ENCODE data around the gene NRXN3. TPM values are rescaled to one million over a fixed set of nuclear protein-coding genes. Genes with fewer than 3 reads are reported as not detected.

The NRXN3 gene
- total RNA-seq, 1 donor from 2014 or later, result 35.6 TPM

DNA sequence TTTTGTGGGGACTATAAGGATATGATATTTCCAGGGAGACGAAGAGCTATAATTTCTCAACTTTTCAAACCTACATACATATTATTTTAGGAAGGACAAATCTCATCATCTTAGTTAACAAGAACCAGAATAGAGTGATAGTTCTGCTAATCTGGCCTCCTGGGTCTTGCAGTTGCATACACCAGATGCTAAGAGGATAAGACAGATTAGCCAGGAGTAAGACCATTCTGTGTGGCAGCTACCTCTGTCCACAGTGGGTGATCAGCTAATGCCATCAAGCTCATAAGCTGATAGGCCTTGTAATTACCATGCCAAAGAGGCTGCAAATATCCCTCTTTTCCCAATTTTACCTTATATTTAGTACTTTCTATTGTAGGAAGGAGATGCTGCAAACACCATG, 776.8 kb downstream of the NRXN3 start:
- DNase-seq, result no peak

DNA sequence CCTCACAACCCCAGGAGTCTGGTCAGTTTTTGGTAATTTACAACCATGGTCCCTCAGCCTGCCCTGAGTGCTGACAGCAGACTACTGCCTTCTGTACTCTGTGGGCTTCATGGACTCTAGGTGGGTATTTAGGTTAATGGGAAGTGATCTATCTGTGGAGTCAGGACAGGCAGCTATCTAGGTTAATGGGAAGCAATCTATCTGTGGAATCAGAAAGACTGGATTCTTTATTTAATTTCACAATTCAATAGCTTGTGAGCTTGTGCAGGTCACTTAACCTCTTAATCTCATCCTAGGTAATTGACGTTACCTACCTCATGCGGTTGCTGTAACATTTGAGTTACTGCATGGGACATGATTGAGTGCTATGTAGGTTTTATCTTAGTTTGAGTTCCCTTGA, 777.5 kb downstream of the NRXN3 start:
- no peak for DNase-seq

DNA sequence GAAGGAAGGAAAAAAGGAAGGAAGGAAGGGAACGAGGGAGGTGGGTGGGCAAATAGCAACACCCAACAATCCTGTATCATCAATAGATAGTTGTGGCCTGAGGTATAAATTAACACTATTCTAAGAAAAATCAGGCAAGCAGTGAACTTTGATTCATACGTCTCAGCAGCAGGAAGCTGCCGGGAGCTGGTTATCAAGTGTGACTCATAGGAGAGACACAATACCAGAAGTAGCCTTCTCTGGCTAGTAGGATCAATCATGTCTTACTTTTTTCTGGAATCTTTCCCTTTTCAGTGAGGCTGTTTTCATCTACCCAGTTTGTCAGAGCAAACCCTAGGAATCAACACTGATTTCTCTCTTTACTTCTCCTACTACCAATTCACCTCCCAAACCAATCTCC, 780.5 kb downstream of the NRXN3 start:
- DNase-seq, result no peak

DNA sequence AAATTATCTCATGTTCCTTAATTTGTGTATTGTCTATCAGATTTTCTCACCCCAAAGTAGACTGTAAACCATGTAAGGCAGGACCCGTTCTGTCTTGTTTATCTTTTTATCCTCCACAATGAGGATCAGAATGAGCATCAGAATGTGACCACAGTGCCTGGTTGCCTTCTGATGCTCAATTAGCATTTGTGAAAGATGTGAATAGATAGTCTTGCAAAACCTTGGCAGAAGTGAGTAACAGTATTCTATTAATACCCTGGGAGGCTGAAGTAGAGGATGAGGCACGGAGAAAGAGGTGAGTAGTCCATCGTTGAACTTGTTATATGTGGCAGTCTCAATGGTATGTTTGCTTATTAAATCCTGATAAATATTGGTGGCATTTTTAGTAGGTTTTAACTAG, 781.4 kb downstream of the NRXN3 start:
- DNase-seq, result no peak

DNA sequence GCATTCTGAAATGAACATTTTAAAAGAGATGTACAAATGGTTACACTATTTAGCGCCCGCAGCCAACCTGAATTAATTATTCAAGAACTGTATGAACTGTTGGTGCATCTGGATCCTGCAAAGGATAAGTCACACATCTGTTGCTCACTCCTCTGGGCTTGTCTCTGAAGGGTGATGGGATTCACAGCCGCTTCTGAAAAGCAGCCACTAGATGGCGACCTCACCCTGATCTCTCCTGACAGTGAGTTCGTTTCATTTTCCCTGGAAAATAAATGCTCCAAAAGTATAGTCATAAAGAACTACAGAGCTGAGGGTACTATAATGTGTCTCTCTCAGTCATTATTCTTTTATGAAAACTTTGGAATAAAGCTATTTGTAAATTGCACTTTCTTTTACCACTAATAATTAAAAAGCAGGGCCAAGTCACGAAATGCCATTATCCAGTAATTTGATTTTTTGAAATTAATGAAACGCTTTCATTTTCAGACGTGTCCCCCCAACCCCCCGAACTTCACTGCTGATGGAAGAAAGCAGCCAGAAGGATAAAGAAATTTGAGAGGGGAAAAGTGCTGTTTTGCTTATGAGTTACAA, 789.6 kb downstream of the NRXN3 start:
- peak; percentile 53 for DNase-seq

DNA sequence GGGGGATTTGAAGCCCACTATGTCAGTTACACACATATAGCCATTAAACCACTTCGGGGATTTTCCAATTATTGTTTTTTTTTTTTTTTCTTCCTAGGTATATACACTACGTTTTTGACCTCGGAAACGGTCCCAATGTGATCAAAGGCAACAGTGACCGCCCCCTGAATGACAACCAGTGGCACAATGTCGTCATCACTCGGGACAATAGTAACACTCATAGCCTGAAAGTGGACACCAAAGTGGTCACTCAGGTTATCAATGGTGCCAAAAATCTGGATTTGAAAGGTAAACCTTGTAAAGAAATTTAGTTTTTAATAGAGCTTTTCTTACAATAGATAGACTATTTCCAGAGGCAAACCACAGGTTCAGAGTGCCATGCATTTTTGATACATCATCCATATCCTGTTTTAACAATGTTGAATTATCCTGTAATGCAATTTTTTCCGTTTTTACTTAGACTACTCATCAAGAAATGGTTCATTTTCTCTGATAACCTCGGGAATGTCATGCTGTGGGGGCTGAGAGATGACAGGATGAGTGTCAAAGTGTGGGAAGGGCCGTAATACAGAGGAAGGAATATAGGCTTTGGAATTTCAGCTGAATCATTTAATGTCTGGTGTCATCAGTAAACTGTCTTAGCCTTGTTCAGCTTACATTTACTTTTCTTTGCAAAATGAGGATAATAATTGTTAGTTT, 797.1 kb downstream of the NRXN3 start:
- no peak for DNase-seq

DNA sequence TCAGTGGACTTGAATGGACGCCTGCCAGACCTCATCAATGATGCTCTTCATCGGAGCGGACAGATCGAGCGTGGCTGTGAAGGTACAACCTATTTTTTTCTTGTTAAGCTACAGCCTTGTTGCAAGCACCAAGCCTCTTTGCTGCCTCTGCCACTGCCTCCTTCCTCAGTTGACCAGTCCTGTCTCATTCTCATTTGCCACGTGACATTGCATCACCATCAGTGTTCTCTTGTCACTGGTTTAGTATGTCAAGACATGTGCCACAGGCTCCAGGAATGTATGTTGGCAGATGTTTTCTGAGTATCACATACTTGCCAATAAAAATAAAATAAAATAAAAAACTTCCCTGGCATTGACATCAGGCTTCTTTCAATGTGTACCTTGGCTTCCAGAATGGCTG, 798.1 kb downstream of the NRXN3 start:
- no peak for DNase-seq

DNA sequence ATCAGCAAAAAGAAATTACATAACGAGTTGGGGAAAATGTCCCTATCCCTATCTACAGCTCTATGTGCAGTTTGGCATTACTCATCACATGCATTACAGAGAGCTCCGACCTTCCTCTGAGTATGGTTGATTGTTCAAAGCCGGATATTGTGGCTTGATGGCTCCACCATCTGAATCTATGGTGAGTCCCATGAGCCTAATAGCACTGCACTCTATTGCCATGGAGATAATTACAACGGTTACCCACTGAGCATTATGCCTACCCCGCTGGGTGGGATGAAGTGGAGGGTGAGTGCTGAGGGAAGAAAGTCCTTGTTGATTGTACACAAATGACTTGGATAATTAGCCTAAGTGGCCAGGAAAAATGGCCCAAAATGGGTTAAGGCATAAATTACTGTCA, 800.5 kb downstream of the NRXN3 start:
- no peak for DNase-seq

DNA sequence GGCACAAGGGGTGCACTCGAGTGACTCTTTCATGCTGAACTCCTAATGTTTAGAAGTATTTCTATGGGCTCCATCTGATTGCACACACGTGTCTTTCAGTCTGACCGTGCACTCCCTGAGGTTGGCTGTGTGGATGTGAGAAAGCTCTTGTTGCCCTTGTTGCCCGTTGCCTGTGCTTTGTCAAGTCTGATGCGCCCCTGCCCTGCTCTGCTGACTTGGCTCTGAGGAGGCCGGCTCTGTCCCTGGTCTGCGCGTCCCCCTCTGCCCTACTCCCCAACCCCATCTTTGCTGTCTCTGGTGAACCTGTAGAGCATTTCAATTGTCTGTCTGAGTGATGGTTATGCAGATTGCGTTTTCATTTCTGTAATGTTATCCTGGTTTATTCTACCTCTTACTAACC, 802.3 kb downstream of the NRXN3 start:
- no peak for DNase-seq

DNA sequence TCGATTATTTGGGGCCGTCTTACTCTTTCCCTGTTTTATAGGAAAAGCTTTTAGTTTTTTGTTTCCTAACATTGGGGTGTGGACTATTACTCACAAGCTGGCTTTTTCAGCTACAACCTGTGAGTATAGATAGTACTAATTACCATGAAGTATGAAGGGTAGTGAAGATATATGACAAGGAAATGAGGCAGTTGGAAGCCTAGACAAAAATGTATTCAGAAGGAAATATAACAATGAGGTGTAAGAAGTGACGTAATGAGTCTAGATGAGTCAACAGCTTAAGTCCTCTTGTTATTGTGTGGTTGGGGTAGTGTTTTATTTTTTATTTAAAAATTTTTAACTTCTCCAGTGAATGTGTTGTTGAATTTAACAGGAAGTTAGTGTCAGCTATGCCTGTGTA, 804.5 kb downstream of the NRXN3 start:
- no peak for DNase-seq

DNA sequence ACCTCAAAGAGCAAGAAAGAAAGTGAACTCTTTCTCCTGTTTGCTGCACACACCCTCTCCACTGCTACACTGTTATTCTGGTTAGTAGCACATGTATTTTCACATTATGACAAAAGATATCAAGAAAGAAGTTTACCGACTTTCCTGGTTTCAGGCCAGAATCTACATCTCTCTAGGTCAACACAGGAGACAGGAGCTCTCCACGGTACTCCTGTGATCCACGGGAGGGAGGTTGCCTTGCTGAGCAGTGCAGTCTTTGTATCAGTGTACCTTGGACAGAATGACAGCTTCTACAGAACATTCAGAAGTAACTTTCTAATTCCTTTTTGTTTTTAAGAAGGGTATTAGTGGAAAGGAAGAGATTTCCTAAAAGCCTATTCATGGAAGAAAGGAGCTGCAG, 805.6 kb downstream of the NRXN3 start:
- DNase-seq, result no peak

DNA sequence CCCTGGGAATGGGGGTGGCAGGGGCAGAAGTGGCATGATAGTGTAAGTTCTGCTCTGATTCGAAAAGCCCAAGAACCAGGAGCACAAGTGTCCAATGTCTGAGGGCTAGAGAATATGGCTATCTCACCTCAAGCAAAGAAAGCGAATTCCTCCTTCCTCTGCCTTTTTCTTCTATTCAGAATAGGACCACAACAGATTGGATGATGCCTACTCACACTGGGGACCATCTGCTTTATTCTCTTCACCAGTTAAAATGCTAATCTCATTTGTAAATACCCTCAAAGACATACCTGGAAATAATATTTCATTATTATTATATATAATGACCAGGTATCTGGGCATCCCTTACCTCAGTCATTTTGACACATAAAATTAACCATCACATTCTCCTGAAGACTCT, 808.7 kb downstream of the NRXN3 start:
- no peak for DNase-seq

DNA sequence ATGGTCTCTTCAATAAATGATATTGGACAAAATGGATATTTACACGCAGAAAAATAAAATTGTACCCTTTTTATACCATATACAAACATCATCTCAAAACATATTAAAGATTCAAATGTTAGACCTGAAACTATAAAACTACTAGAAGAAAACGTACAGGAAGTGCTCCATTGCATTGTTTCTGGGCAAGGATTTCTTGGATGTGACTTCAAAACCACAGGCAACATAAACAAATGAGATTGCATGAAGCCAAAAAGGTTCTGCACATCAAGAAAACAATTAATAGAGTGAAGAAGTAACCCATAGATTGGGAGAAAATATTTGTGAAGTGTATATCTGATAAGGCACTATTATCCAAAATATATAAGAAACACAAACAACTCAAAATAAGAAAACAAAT, 812.4 kb downstream of the NRXN3 start:
- no peak for DNase-seq

DNA sequence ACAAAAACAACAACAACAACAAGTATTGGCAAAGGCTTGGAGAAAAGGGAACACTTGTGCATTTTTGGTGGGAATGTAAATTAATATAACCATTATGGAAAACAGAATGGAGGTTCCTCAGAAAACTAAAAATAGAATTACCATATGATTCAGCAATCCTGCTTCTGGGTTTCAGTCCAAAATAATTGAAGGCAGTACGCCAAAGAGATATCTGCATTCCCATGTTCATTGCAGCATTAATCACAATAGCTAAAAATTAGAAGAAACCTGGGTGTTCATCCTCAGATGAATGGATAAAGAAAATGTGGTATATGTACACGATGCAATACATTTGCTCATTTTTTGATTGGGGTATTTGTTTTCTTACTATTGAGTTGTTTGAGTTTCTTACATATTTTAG, 813.0 kb downstream of the NRXN3 start:
- DNase-seq, result no peak

DNA sequence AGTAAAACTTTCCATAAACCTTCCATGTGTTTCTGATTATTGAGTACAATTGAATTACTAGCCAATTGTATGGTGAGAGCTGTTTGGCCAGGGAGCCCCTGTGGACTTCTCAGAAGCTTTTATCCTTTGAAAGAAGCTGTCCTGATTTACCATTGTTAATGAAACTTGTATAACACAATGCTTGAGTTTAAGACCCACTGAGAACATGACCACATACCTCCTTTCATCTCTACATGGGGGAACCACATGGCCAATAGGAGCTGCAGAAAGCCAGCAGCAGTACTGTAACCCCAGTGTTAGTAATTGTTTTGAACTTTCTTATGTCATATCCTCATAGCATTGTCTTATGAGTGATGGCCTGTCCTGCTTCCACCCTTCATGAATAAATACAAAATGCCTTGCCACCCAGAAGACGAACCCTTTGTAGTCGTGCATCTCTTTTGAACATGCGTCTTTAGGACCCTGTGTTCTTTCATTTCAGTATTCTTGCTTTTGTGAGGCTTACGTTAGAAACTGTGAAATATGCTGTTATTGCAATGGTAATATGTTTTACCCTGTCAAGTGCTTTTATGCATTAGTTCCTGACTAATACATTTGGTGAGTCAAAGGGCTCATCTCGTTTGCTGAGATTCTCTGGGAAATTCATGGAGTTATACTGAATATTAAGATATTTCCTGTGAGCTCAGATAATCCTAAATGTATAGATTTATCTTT, 815.7 kb downstream of the NRXN3 start:
- no peak for DNase-seq

DNA sequence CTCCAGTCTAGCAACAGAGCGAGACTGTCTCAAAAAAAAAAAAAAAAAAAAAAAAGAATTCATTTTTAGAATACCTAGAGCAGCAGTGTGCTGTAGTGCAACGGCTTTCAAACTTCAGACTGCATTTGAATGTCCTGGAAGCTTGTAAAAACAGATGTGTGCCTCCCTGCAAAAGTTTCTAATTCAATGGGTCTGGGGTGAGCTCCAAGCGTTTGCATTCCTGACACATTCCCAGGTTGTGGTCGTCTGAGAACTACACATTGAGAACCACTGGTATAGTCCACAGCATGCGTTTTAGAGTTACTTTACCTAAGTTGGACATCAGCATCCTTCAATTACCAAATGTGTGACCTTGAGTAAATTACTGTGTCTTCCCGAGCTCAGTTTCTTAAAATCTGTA, 816.8 kb downstream of the NRXN3 start:
- DNase-seq, result no peak

DNA sequence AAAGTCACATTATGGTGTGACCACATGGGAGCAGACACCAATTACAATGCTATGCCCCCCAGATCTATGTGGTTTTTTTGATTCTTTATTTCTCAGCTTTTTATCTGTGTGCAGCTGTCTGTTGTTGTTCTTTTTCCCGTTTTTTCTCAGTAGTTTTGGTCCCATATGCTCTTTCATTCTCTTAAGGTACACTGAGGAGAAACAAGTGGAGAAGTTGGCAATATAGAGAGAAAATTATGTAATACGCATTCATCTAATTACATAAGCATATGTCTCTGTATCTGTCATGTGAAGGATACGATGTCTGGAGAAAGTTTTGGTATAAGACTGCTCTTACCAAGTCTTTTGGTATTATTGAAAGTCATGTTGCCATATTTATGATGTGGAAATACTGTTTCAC, 819.0 kb downstream of the NRXN3 start:
- DNase-seq, result no peak

DNA sequence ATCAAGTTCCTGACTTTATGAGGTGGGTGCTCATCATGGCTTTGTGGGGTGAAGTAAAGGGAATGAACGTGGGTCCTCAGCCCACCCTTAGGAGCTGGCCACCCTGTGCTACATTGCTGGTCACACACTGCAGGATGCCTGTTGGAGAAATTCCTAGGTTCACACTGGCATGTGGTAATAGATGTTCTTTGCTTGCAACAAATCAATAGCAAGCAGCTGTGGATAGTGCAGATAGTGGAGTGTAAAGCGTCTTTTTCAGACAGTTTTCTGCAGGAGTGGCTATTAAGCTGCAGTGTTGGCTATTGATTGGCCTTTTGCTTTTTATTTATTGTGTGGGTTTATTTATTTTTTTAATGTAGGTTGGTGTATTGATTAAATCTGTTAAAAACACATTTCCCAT, 822.7 kb downstream of the NRXN3 start:
- DNase-seq, result no peak

DNA sequence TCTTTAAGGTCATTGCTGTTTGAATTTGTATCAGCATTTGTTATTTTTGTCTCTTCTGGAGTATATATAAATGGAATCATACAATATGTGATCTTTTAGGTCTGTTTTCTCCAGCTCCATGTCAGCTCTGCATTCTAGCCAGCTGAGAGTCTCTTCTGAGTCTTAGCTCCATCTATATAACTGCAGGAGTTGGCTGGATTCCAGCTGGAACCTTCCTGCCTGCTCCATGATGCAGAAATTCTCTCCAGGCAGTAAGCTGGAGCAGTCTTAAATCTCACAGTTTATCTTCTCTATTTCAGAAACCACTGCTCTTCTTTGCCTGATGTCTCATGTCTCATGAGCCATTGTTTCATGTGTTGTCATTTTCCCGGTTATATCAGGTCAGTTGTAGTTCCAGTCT, 827.6 kb downstream of the NRXN3 start:
- DNase-seq, result peak; percentile 5

DNA sequence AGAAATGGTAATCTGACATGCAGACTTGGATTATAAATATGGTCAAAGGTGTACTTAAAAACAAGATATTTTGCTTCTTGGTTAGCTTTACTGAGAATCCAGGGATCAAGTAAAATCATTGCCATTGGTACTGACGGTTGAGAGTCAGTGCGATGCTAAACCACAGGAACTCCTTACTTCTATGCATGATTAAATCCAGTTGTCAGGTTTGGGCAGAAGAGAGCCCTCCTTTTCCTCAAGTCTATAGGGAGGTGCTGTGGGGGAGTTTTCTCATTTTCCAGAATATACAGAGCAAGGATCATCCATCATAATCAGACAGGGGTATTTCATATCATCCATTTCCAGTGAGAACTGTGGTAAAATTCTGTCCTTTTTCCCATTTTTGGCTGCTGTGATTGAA, 839.1 kb downstream of the NRXN3 start:
- no peak for DNase-seq

DNA sequence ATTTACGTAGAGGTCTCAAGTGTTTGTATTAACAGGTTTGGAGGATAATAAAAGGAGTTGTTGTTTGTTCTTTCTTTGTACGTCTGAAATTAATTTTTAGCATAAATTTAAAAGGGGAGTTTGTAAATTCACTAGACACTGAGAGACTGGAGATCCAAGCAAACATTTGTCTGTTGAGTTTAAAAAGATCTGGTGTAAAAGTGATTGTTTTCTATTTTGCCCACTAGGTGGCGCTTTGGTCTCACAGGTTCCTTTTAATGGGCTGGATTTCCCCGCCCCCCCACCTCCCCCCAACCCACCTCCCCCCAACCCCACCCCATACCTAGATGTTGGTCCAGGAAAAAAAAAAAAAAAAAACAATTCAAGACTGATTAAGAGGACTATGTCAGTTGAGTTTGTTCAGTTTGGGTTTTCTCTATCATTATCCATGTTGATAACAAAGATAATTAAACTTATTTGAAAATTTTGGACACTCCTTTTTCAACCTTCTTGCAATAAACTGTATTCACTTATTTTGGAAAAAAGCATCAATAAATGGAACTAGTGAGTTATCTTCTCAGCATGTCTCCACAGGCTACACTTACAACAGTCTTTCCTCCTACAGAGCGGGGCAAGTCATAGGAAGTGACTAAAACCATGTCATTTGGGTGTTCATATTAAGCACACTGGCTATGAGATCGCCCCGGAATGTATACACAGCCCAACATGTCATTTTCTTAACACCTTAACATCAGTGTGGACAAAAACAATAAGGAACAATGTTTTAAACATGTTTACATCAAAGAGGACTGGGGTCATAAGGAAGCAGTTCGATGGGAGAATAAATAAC, 841.1 kb downstream of the NRXN3 start:
- DNase-seq, result no peak

DNA sequence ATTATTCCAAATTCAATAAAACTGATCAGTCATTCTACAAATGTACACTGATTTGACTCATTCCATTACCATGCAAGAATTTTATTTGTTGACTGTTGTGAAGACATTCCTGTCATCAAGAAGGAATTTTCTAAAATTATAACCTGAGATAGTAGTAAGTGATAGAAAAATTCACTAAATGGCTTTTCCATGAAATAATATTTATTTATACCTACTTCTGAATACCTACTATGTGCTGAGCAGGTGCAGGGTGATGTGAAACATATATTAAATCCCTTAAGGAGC, 841.7 kb downstream of the NRXN3 start:
- DNase-seq, result no peak

DNA sequence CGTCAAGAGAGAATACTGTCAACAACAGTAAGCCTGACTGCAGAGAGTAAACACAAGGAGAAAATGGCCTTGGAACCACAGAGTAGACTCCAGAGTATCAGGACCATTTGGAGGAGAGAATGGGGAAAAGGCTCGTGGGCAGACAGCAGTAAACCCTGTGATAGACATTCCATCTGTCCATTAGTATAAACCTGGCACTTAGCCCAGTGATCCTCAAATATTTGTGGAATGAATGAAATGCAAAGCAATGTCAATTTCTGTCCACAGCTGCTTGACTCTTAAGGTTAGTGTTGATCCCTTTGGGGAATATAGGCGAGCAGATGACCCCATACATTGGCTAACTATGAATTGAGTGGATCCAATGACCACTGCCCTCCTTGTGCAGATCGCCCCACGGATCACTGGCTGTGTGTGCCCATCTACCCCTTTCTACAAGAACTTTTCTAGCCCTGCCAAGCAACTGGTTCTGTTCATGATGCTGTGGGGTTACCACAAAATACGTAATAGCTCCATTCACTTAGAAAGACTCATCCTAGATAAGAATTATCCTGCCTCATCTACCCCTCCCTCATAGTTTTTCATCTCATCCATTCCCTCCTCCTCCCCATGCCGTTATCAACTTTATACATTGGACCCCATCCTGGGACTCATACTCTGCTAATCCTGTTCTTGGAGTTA, 846.8 kb downstream of the NRXN3 start:
- DNase-seq, result no peak
